Kidney (tissue), 14 donors: ENCODE results near the gene ANO1. TPM values are rescaled to one million over a fixed set of nuclear protein-coding genes. Genes with fewer than 3 reads are reported as not detected.

Source experiments
- DNase-seq, 5 donors: peaks; one replicate each; pipeline ENCODE4 v3.0.0-alpha.2; 2013 to 2020
- FAIRE-seq: peaks from 2 replicates; lab custom pipeline; 2012; peaks lifted over from hg19 to GRCh38; lab: Jason Lieb, UNC
- H3K27ac ChIP-seq, 2 donors: one replicate each; pipeline ENCODE4 v1.7.0; 2013; ENCODE audit warnings: low read depth in 2 of 2, low read length in 2 of 2, inconsistent platforms in 1 of 2
- H3K27me3 ChIP-seq: one replicate; pipeline ENCODE4 v1.7.1; 2013; ENCODE audit warnings: low read length, inconsistent platforms; ENCODE audit not compliant: control insufficient read depth, insufficient read depth
- H3K36me3 ChIP-seq, 3 donors: one replicate each; pipeline versions ENCODE4 v1.7.0 to v1.7.1; 2013; ENCODE audit warnings: low read length in 3 of 3, control low read depth in 1 of 3, inconsistent platforms in 1 of 3; ENCODE audit not compliant: insufficient read depth in 3 of 3, control insufficient read depth in 2 of 3
- H3K4me1 ChIP-seq, 3 donors: one replicate each; pipeline versions ENCODE4 v1.7.0 to v1.7.1; 2013; ENCODE audit warnings: low read length in 3 of 3, inconsistent platforms in 1 of 3, low read depth in 1 of 3; ENCODE audit not compliant: control insufficient read depth in 2 of 3, insufficient read depth in 2 of 3
- H3K4me3 ChIP-seq, 3 donors: one replicate each; pipeline versions ENCODE4 v1.7.0 to v1.8.1; 2013; ENCODE audit warnings: low read length in 3 of 3, control low read depth in 1 of 3, inconsistent platforms in 1 of 3
- H3K9ac ChIP-seq, 3 donors: one replicate each; pipeline versions ENCODE4 v1.7.0 to v1.7.1; 2013; ENCODE audit warnings: low read length in 3 of 3, control low read depth in 1 of 3, inconsistent platforms in 1 of 3
- H3K9me3 ChIP-seq, 3 donors: one replicate each; pipeline versions ENCODE4 v1.7.0 to v1.7.1; 2013; ENCODE audit warnings: low read length in 3 of 3, control low read depth in 1 of 3, inconsistent platforms in 1 of 3; ENCODE audit not compliant: control insufficient read depth in 2 of 3, insufficient read depth in 1 of 3
- CTCF ChIP-seq: IDR thresholded peaks from 3 replicates; pipeline ENCODE4 v1.5.1; 2012; ENCODE audit warnings: mild to moderate bottlenecking, moderate library complexity, borderline replicate concordance; ENCODE audit not compliant: insufficient read depth; ENCODE audit errors: extremely low read depth
- intact Hi-C: fragments of 100-400 bp; cut with DNase I; formaldehyde crosslinking; loops from one replicate; pipeline ENCODE4 v1.11.1; 2022
- polyA plus RNA-seq: library from polyadenylated mRNA; stranded (reverse); fragments of 350-450 nt; fragmentation: Illumina TruSeq; extraction: RNeasy Lipid Tissue Mini Kit (QIAGEN cat#74804); gene quantifications from one replicate; pipeline ENCODE4 v1.2.3, GENCODE V29; 2014; ENCODE audit warnings: low read depth, low replicate concordance; ENCODE audit not compliant: insufficient read depth
- total RNA-seq: library from RNA; stranded (reverse); fragmentation: NEBNext Ultra II Directional; extraction: Animal tissue kit (Norgen Biotek cat#: 25700); gene quantifications from one replicate; pipeline ENCODE4 v1.2.1, GENCODE V29; 2021
- donor health status: control.
- donor health status: control.
- donor health status: control.
- donor health status: control.
- donor health status: control.
- donor health status: DM: yes; HTN: yes; CAD: no.
- donor health status: Normal renal cell carcinoma (clear cell type).

ANO1 gene
- total and polyA plus RNA-seq, 2 donors from 2014 or later, result 2.0 to 15.1 TPM

GRCh38 chr11:70030412-70030811, 47.7 kb upstream of the ANO1 start:
- DNase-seq, result no peak
- no peak overlapping the region for H3K27ac ChIP-seq
- peaks cover 0 to 6% (median 0%) of the 10 kb centered on the region in 3 donors for H3K9me3 ChIP-seq
- H3K9ac ChIP-seq, result no peak overlapping the region
- TF ChIP-seq CTCF, result no peak
- peaks cover 0 to under 1% (median 0%) of the 10 kb centered on the region in 3 donors for H3K36me3 ChIP-seq
- no peak for FAIRE-seq
- no peak overlapping the region for H3K4me3 ChIP-seq
- no peaks in the 10 kb centered on the region for H3K27me3 ChIP-seq
- intact Hi-C loops, result no loop called here
- no peaks in the 10 kb centered on the region for H3K4me1 ChIP-seq

- H3K9me3 ChIP-seq, result no peaks in the 10 kb centered on the region
- no peak overlapping the region for H3K4me3 ChIP-seq
- no peaks in the 10 kb centered on the region for H3K4me1 ChIP-seq
- H3K27ac ChIP-seq, result no peak overlapping the region
- intact Hi-C loops, result no loop called here
- TF ChIP-seq CTCF, result no peak
- no peaks in the 10 kb centered on the region for H3K36me3 ChIP-seq
- FAIRE-seq (no peak), DNase-seq (no peak)
- H3K9ac ChIP-seq, result no peak overlapping the region
- no peaks in the 10 kb centered on the region for H3K27me3 ChIP-seq
These were observed 46.3 kb upstream of the ANO1 start for GRCh38 chr11:70031631-70032469.

- FAIRE-seq, result no peak
- no peak overlapping the region for H3K27ac ChIP-seq
- no peak for DNase-seq
- no peaks in the 10 kb centered on the region for H3K36me3 ChIP-seq
- no peaks in the 10 kb centered on the region for H3K9me3 ChIP-seq
- intact Hi-C loops, result no loop called here
- no peak overlapping the region for H3K4me3 ChIP-seq
- TF ChIP-seq CTCF, result no peak
- no peaks in the 10 kb centered on the region for H3K4me1 ChIP-seq
- no peak overlapping the region for H3K9ac ChIP-seq
- H3K27me3 ChIP-seq, result no peaks in the 10 kb centered on the region
These were observed 45.7 kb upstream of the ANO1 start for GRCh38 chr11:70032470-70032795.
